Colonic mucosa (tissue), 4 donors: ENCODE measurements around the gene MAP3K5. TPM values are rescaled to one million over a fixed set of nuclear protein-coding genes. Genes with fewer than 3 reads are reported as not detected.
A peak's percentile ranks its signal among the peaks of the same experiment; 100 is the strongest.

Source experiments
- DNase-seq: peaks from one replicate; pipeline ENCODE4 v3.0.0-alpha.2; 2020
- H3K27ac ChIP-seq: fragments of 200-600 bp; one replicate; pipeline ENCODE4 v1.8.0; 2021
- H3K27me3 ChIP-seq: fragments of 200-600 bp; one replicate; pipeline ENCODE4 v1.8.0; 2021
- H3K36me3 ChIP-seq: fragments of 200-600 bp; one replicate; pipeline ENCODE4 v1.8.0; 2021
- H3K4me1 ChIP-seq: fragments of 200-600 bp; one replicate; pipeline ENCODE4 v1.8.0; 2021; ENCODE audit warnings: mild to moderate bottlenecking
- H3K4me3 ChIP-seq: fragments of 200-600 bp; one replicate; pipeline ENCODE4 v1.8.0; 2021
- H3K9ac ChIP-seq, 2 donors: one replicate each; pipeline ENCODE4 v1.7.0; 2013; ENCODE audit warnings: control low read depth in 2 of 2, low read depth in 2 of 2, low read length in 2 of 2
- H3K9me3 ChIP-seq: fragments of 200-600 bp; one replicate; pipeline ENCODE4 v1.8.0; 2021
- intact Hi-C: fragments of 100-400 bp; cut with DNase I; formaldehyde crosslinking; loops from one replicate; pipeline ENCODE4 v1.14.1; 2022
- total RNA-seq, 2 donors: library from RNA; stranded (reverse); fragmentation: NEBNext Ultra II Directional in 1 of 2; extraction: Animal tissue kit (Norgen Biotek cat#: 25700) in 1 of 2; gene quantifications; one replicate each; pipeline ENCODE4 v1.2.1, GENCODE V29; 2021
- TF ChIP-seq, protein P1 (sequence below): fragments of 200-600 bp; IDR thresholded peaks from one replicate; pipeline ENCODE4 v1.8.0; 2022; ENCODE audit warnings: antibody characterized with exemption, mild to moderate bottlenecking
- donor health status: healthy.
- donor health status: DM: no; HTN: no; CAD: no.
- donor health status: DM: no; HTN: no; CAD: no.

Gene MAP3K5
- total RNA-seq, 2 donors from 2014 or later = 15.3 to 17.1 TPM

DNA sequence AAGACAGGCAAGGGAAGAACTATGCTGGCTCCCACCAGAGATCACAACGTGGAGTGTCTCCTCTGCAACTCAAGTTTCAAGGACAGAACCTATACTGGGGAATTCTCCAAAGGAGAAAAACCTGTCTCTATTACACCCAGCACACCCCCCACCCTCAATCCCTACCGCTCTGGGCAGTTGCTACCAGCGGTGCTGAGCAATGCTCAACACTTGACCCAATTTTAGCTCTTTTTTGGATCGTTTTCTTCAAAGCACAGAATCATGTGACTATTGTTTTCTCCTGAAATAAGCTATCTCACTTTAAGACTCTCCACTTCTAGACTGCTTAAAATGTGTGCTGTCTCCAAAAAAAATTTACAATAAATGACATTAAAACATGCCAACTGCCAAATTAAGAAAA is 265.3 kb downstream of the MAP3K5 start:
- Histone ChIP-seq H3K4me1 (no peaks in the 10 kb centered on the region), H3K9ac (no peak overlapping the region), H3K9me3 (no peaks in the 10 kb centered on the region), H3K27me3 (no peaks in the 10 kb centered on the region), H3K4me3 (no peak overlapping the region), H3K27ac (no peak overlapping the region), H3K36me3 (no peaks in the 10 kb centered on the region)
- intact Hi-C loops = no loop called here
- TF ChIP-seq, protein P1, sequence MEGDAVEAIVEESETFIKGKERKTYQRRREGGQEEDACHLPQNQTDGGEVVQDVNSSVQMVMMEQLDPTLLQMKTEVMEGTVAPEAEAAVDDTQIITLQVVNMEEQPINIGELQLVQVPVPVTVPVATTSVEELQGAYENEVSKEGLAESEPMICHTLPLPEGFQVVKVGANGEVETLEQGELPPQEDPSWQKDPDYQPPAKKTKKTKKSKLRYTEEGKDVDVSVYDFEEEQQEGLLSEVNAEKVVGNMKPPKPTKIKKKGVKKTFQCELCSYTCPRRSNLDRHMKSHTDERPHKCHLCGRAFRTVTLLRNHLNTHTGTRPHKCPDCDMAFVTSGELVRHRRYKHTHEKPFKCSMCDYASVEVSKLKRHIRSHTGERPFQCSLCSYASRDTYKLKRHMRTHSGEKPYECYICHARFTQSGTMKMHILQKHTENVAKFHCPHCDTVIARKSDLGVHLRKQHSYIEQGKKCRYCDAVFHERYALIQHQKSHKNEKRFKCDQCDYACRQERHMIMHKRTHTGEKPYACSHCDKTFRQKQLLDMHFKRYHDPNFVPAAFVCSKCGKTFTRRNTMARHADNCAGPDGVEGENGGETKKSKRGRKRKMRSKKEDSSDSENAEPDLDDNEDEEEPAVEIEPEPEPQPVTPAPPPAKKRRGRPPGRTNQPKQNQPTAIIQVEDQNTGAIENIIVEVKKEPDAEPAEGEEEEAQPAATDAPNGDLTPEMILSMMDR = no peak
- DNase-seq = no peak

GRCh38 chr6:136526196-136526930 is 265.9 kb downstream of the MAP3K5 start:
- DNase-seq = peak; percentile 44

DNA sequence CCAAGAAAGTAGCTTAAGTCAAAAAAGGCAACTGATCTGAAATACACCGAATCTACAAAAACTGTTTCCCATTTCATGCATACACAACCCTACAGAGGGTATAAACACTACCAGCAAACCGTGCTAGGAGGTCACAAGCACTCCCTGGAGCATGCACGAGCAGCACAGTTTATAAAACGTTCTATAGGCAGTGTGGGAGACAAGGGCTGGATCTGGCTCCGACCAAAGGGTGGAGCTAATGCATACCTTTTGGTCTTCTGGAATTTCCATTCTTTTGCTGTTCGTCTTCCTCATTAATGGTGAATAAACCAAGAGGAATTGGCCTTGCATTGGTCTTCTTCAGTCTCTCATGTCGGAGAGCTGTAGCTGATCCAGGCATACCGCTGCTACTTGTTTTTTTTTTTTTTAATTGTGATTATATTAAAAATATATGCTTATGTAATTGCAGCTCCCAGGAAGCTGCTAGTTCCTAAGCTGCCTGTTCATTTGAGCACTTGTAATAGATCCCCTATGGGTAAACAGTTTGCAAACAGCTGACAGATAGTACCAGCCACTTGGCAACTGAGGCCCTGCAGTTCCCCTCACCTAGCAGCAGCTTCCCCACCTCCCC is 266.6 kb downstream of the MAP3K5 start:
- Histone ChIP-seq H3K9me3 (no peaks in the 10 kb centered on the region), H3K4me1 (no peaks in the 10 kb centered on the region), H3K4me3 (no peak overlapping the region), H3K27ac (no peak overlapping the region), H3K27me3 (no peaks in the 10 kb centered on the region), H3K9ac (no peak overlapping the region), H3K36me3 (no peaks in the 10 kb centered on the region)
- TF ChIP-seq, protein P1 = no peak
- DNase-seq = no peak
- intact Hi-C loops = no loop called here

More at GRCh38 chr6:136526196-136526930, 265.9 kb downstream of the MAP3K5 start:
- intact Hi-C loops = no loop called here
- H3K27ac ChIP-seq = no peak overlapping the region
- H3K9ac ChIP-seq = no peak overlapping the region
- TF ChIP-seq, protein P1 = peak; percentile 14
- no peaks in the 10 kb centered on the region for H3K36me3 ChIP-seq
- H3K4me1 ChIP-seq = no peaks in the 10 kb centered on the region
- no peaks in the 10 kb centered on the region for H3K27me3 ChIP-seq
- H3K4me3 ChIP-seq = no peak overlapping the region
- H3K9me3 ChIP-seq = no peaks in the 10 kb centered on the region

- Histone ChIP-seq H3K27ac (no peak overlapping the region), H3K4me1 (no peaks in the 10 kb centered on the region), H3K27me3 (no peaks in the 10 kb centered on the region), H3K9ac (no peak overlapping the region), H3K4me3 (no peak overlapping the region), H3K9me3 (no peaks in the 10 kb centered on the region), H3K36me3 (no peaks in the 10 kb centered on the region)
- DNase-seq = no peak
- TF ChIP-seq, protein P1 = no peak
- intact Hi-C loops = no loop called here
These were observed 267.3 kb downstream of the MAP3K5 start for GRCh38 chr6:136524936-136525413.

DNA sequence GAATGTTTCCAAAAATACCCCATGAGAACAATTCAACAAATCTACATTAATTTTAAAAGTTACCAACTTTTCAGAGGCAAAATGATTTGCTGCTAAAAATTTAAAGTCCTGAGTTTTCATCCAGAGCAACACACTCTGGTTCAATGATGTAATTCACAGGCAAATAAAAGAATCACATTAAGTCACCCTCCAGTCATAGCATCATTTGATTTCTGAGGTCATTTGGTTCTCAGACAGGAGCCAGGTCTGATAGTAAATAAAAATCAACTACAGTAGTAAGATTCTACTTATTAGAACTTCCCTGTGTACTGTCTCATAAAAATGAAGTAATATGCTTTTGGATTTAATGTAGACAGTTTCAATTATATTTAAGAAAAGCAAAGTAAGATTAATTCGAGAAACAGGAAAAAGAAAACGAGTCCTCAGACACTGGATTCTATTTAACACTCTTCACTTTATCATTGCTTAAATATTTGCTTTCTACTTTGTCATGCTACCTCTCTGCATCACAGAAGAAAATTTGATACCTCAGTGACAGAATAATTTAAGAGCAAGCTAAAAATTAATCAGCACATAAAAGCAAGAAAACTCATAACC is 267.8 kb downstream of the MAP3K5 start:
- Histone ChIP-seq H3K27me3 (no peaks in the 10 kb centered on the region), H3K9ac (no peak overlapping the region)
- intact Hi-C loops = no loop called here

More for the DNA sequence above, 267.8 kb downstream of the MAP3K5 start:
- H3K36me3 ChIP-seq = no peaks in the 10 kb centered on the region
- TF ChIP-seq, protein P1 = no peak
- no peak overlapping the region for H3K4me3 ChIP-seq
- DNase-seq = no peak
- H3K27ac ChIP-seq = no peak overlapping the region
- no peaks in the 10 kb centered on the region for H3K4me1 ChIP-seq
- no peaks in the 10 kb centered on the region for H3K9me3 ChIP-seq
